HepG2 (cell line): ENCODE results near the gene EFS. TPM values are rescaled to one million over a fixed set of nuclear protein-coding genes. Genes with fewer than 3 reads are reported as not detected.

Experiments
- AKAP8 ChIP-seq: sonication (generic); formaldehyde crosslinking; IDR thresholded peaks from 2 replicates; pipeline ENCODE4 v1.5.1; 2020; ENCODE audit warnings: mild to moderate bottlenecking, missing genetic modification reagents
- GABPB1 ChIP-seq: IDR thresholded peaks from 2 replicates; pipeline ENCODE4 v1.6.1; 2016; ENCODE audit warnings: mild to moderate bottlenecking, missing genetic modification reagents, moderate library complexity, missing compliant biosample characterization
- HOXA5 ChIP-seq: sonication (generic); formaldehyde crosslinking; IDR thresholded peaks from 2 replicates; pipeline ENCODE4 v1.4.0; 2020; ENCODE audit warnings: missing genetic modification reagents
- MAFK ChIP-seq, 2 experiments: IDR thresholded peaks in 1 of 2; conservative IDR thresholded peaks in 1 of 2; 2 replicates each; pipeline ENCODE4 v1.6.1; 2011; ENCODE audit warnings: improper control_type of control experiment in 2 of 2, low read length in 2 of 2
- NFE2 ChIP-seq: sonication (generic); formaldehyde crosslinking; IDR thresholded peaks from 2 replicates; pipeline ENCODE4 v1.4.0; 2020; ENCODE audit warnings: missing genetic modification reagents
- ONECUT2 ChIP-seq: sonication (generic); formaldehyde crosslinking; IDR thresholded peaks from 2 replicates; pipeline ENCODE4 v1.4.0; 2020; ENCODE audit warnings: missing genetic modification reagents
- PHF8 ChIP-seq: sonication (generic); formaldehyde crosslinking; IDR thresholded peaks from 2 replicates; pipeline ENCODE4 v1.5.0; 2020; ENCODE audit warnings: missing genetic modification reagents
- SMAD9 ChIP-seq: sonication (generic); formaldehyde crosslinking; IDR thresholded peaks from 2 replicates; pipeline ENCODE4 v1.5.1; 2020; ENCODE audit warnings: mild to moderate bottlenecking, missing genetic modification reagents
- TMF1 ChIP-seq: sonication (generic); formaldehyde crosslinking; IDR thresholded peaks from 2 replicates; pipeline ENCODE4 v1.8.1; 2022; ENCODE audit warnings: low read depth, missing genetic modification reagents
- ZC3H13 ChIP-seq: sonication (generic); formaldehyde crosslinking; IDR thresholded peaks from 2 replicates; pipeline ENCODE4 v1.8.1; 2023; ENCODE audit warnings: mild to moderate bottlenecking, missing genetic modification reagents, moderate library complexity
- ZFY ChIP-seq: sonication (generic); formaldehyde crosslinking; IDR thresholded peaks from 2 replicates; pipeline ENCODE4 v1.4.0; 2020; ENCODE audit warnings: missing genetic modification reagents
- ZNF225 ChIP-seq: sonication (generic); formaldehyde crosslinking; IDR thresholded peaks from 2 replicates; pipeline ENCODE4 v1.4.0; 2020; ENCODE audit warnings: mild to moderate bottlenecking, missing genetic modification reagents
- ZNF468 ChIP-seq: sonication (generic); formaldehyde crosslinking; IDR thresholded peaks from 2 replicates; pipeline ENCODE4 v1.8.0; 2022; ENCODE audit warnings: mild to moderate bottlenecking, moderate library complexity, missing genetic modification reagents
- ZNF652 ChIP-seq: IDR thresholded peaks from 2 replicates; pipeline ENCODE4 v1.6.1; 2016; ENCODE audit warnings: low read depth, borderline replicate concordance
- ZNF773 ChIP-seq: sonication (generic); formaldehyde crosslinking; IDR thresholded peaks from 2 replicates; pipeline ENCODE4 v1.4.0; 2020; ENCODE audit warnings: missing genetic modification reagents, borderline replicate concordance
- polyA plus RNA-seq, 8 experiments: library from polyadenylated mRNA; depleted of rRNA in 3 of 8; stranded (reverse) in 7 of 8; unstranded in 1 of 8; fragments of >200 nt; fragmentation: Illumina TruSeq in 4 of 8; extraction: Trizol in 4 of 8; gene quantifications; 2 replicates each; pipeline versions ENCODE4 v1.2.1 to v1.2.3, GENCODE V29; 2011 to 2016; ENCODE audit warnings: low read depth in 4 of 8, missing spikeins in 1 of 8, mixed read lengths in 1 of 8; ENCODE audit not compliant: insufficient read depth in 1 of 8
- total RNA-seq, 5 experiments: library from RNA; depleted of rRNA; stranded (reverse); fragments of >200 nt; fragmentation: Illumina TruSeq; extraction: Trizol; gene quantifications; 2 replicates each; pipeline ENCODE4 v1.2.3, GENCODE V29; 2016; ENCODE audit warnings: low read depth in 1 of 5
- TF ChIP-seq, protein P1 (sequence below): sonication (generic); formaldehyde crosslinking; IDR thresholded peaks from 2 replicates; pipeline ENCODE4 v1.4.0; 2020; ENCODE audit warnings: missing genetic modification reagents, borderline replicate concordance
- TF ChIP-seq, protein P2 (sequence below): sonication (generic); formaldehyde crosslinking; IDR thresholded peaks from 2 replicates; pipeline ENCODE4 v1.5.0; 2020; ENCODE audit warnings: missing genetic modification reagents
- TF ChIP-seq, protein P3 (sequence below): sonication (generic); formaldehyde crosslinking; IDR thresholded peaks from 2 replicates; pipeline ENCODE4 v1.8.0; 2022; ENCODE audit warnings: missing genetic modification reagents, mild to moderate bottlenecking, moderate library complexity, borderline replicate concordance
- TF ChIP-seq, protein P4 (sequence below): sonication (generic); formaldehyde crosslinking; IDR thresholded peaks from 2 replicates; pipeline ENCODE4 v1.4.0; 2020; ENCODE audit warnings: mild to moderate bottlenecking, missing genetic modification reagents, borderline replicate concordance

Gene EFS
- total and polyA plus RNA-seq, 2 of the 13 experiments (the other 11 are each of a cell fraction or from before 2014, with no cell fraction given): not detected

DNA sequence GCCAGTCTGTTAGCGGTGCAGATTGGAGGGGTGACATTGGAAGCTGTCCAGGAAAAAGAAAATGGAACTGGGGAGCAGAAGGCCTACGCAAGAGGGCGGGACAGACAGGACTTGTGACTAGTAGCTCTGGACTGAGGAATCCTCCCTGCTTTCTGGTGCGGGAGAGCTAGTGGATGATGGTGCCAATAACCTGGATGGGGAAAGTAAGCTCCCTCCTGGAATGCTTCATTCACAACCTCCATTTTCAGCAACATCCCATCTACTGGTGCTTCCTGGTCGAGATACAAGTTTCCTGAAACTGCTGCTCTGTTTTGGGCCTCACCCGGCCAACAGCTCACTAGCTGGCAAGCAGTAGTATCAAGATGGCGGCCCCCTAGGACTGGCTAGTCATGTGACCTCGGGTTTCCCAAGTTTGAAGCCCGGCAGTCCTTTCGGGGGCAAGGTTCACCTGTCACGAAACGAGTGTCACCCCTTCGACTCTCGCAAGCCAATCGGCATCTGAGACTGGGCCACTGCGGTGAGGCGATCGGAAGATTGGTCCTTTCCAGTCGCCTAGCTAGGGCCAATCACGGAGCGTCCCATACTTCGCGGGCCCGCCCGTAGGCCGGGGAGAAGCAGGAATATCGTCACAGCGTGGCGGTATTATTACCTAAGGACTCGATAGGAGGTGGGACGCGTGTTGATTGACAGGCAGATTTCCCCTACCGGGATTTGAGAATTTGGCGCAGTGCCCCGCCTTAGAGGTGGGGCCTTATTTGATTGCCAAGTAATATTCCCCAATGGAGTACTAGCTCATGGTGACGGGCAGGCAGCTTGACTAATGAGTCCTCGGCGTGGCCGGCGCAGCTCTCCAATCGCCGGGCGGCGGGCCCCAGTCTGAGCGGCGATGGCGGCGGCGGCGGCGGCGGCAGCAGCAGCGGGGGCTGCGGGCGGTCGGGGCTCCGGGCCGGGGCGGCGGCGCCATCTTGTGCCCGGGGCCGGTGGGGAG is 44.1 kb downstream of the EFS start, which contains the start of gene PABPN1 (continued):
- TF ChIP-seq, protein P1, sequence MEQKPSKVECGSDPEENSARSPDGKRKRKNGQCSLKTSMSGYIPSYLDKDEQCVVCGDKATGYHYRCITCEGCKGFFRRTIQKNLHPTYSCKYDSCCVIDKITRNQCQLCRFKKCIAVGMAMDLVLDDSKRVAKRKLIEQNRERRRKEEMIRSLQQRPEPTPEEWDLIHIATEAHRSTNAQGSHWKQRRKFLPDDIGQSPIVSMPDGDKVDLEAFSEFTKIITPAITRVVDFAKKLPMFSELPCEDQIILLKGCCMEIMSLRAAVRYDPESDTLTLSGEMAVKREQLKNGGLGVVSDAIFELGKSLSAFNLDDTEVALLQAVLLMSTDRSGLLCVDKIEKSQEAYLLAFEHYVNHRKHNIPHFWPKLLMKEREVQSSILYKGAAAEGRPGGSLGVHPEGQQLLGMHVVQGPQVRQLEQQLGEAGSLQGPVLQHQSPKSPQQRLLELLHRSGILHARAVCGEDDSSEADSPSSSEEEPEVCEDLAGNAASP: no peak
- TF ChIP-seq ZNF225 (CRISPR knock-in tag) (peak; percentile 99), TMF1 (CRISPR knock-in tag) (peak; percentile 92; the same call in 1 of the 2 replicates), AKAP8 (CRISPR knock-in tag) (peak; percentile 100), GABPB1 (peak; percentile 92), ONECUT2 (CRISPR knock-in tag) (peak; percentile 13; the same call in 1 of the 2 replicates), ZNF468 (CRISPR knock-in tag) (no peak; the same call in 1 of the 2 replicates), ZFY (CRISPR knock-in tag) (peak; percentile 95), HOXA5 (CRISPR knock-in tag) (peak; percentile 88; the same call in 1 of the 2 replicates), ZNF773 (CRISPR knock-in tag) (peak; percentile 92; the same call in 1 of the 2 replicates), ZNF652 (CRISPR knock-in tag) (no peak; the same call in 1 of the 2 replicates), NFE2 (CRISPR knock-in tag) (no peak), MAFK (conservative IDR thresholded peaks at IDR 0.05 in 1 of 2, IDR thresholded peaks at IDR 0.05 in 1 of 2; ENCODE audit: low read length in 2 of 2) (peak; percentile 25 to 34; a peak in 2 of 4 replicates), ZC3H13 (peak; percentile 97), SMAD9 (CRISPR knock-in tag) (peak; percentile 98), PHF8 (CRISPR knock-in tag) (peak; percentile 85)
- TF ChIP-seq, protein P2, sequence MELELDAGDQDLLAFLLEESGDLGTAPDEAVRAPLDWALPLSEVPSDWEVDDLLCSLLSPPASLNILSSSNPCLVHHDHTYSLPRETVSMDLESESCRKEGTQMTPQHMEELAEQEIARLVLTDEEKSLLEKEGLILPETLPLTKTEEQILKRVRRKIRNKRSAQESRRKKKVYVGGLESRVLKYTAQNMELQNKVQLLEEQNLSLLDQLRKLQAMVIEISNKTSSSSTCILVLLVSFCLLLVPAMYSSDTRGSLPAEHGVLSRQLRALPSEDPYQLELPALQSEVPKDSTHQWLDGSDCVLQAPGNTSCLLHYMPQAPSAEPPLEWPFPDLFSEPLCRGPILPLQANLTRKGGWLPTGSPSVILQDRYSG (CRISPR knock-in tag): peak; percentile 82; the same call in 1 of the 2 replicates
- TF ChIP-seq, protein P3, sequence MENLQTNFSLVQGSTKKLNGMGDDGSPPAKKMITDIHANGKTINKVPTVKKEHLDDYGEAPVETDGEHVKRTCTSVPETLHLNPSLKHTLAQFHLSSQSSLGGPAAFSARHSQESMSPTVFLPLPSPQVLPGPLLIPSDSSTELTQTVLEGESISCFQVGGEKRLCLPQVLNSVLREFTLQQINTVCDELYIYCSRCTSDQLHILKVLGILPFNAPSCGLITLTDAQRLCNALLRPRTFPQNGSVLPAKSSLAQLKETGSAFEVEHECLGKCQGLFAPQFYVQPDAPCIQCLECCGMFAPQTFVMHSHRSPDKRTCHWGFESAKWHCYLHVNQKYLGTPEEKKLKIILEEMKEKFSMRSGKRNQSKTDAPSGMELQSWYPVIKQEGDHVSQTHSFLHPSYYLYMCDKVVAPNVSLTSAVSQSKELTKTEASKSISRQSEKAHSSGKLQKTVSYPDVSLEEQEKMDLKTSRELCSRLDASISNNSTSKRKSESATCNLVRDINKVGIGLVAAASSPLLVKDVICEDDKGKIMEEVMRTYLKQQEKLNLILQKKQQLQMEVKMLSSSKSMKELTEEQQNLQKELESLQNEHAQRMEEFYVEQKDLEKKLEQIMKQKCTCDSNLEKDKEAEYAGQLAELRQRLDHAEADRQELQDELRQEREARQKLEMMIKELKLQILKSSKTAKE (CRISPR knock-in tag): no peak; the same call in 1 of the 2 replicates
- TF ChIP-seq, protein P4, sequence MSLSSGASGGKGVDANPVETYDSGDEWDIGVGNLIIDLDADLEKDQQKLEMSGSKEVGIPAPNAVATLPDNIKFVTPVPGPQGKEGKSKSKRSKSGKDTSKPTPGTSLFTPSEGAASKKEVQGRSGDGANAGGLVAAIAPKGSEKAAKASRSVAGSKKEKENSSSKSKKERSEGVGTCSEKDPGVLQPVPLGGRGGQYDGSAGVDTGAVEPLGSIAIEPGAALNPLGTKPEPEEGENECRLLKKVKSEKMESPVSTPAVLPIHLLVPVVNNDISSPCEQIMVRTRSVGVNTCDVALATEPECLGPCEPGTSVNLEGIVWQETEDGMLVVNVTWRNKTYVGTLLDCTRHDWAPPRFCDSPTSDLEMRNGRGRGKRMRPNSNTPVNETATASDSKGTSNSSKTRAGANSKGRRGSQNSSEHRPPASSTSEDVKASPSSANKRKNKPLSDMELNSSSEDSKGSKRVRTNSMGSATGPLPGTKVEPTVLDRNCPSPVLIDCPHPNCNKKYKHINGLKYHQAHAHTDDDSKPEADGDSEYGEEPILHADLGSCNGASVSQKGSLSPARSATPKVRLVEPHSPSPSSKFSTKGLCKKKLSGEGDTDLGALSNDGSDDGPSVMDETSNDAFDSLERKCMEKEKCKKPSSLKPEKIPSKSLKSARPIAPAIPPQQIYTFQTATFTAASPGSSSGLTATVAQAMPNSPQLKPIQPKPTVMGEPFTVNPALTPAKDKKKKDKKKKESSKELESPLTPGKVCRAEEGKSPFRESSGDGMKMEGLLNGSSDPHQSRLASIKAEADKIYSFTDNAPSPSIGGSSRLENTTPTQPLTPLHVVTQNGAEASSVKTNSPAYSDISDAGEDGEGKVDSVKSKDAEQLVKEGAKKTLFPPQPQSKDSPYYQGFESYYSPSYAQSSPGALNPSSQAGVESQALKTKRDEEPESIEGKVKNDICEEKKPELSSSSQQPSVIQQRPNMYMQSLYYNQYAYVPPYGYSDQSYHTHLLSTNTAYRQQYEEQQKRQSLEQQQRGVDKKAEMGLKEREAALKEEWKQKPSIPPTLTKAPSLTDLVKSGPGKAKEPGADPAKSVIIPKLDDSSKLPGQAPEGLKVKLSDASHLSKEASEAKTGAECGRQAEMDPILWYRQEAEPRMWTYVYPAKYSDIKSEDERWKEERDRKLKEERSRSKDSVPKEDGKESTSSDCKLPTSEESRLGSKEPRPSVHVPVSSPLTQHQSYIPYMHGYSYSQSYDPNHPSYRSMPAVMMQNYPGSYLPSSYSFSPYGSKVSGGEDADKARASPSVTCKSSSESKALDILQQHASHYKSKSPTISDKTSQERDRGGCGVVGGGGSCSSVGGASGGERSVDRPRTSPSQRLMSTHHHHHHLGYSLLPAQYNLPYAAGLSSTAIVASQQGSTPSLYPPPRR (CRISPR knock-in tag): peak; percentile 89
